VCaP (cell line): ENCODE measurements around the gene CELF5.
"Not testable (repeated sequence)": the region's sequence is repeated elsewhere in the genome, so short reads cannot be mapped to it uniquely, and the experiment has no call there.

Experiments used
- H3K27ac ChIP-seq: fragments of 450-650 bp; 2 replicates; pipeline ENCODE4 v1.5.1; 2017
- TF ChIP-seq, protein P1 (sequence below): fragments of 450-650 bp; conservative IDR thresholded peaks from 2 replicates; pipeline ENCODE4 v1.5.1; 2017; ENCODE audit warnings: mild to moderate bottlenecking, moderate library complexity

Gene CELF5

DNA sequence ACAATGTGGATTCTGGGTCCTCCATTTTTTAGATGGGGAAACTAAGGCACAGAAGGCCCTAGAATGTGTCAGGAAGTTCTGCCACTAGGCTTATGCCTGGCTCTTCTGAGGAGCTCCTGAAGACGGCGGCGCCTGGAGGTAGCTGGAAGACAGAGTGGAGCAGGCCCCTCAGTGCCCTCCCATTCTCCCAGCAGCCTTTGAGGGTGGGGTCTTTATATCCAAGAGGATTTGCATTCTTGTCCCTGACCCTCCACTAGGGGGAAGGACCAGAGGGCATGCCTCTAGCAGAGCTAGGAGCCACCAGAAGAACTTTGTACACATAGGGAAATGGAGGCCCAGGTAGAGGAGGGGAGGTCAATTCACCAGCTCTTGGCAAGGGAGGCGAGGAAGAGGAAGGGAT is 9.4 kb downstream of the CELF5 start:
- TF ChIP-seq, protein P1, sequence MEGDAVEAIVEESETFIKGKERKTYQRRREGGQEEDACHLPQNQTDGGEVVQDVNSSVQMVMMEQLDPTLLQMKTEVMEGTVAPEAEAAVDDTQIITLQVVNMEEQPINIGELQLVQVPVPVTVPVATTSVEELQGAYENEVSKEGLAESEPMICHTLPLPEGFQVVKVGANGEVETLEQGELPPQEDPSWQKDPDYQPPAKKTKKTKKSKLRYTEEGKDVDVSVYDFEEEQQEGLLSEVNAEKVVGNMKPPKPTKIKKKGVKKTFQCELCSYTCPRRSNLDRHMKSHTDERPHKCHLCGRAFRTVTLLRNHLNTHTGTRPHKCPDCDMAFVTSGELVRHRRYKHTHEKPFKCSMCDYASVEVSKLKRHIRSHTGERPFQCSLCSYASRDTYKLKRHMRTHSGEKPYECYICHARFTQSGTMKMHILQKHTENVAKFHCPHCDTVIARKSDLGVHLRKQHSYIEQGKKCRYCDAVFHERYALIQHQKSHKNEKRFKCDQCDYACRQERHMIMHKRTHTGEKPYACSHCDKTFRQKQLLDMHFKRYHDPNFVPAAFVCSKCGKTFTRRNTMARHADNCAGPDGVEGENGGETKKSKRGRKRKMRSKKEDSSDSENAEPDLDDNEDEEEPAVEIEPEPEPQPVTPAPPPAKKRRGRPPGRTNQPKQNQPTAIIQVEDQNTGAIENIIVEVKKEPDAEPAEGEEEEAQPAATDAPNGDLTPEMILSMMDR: no peak
- H3K27ac ChIP-seq: no peak overlapping the region

DNA sequence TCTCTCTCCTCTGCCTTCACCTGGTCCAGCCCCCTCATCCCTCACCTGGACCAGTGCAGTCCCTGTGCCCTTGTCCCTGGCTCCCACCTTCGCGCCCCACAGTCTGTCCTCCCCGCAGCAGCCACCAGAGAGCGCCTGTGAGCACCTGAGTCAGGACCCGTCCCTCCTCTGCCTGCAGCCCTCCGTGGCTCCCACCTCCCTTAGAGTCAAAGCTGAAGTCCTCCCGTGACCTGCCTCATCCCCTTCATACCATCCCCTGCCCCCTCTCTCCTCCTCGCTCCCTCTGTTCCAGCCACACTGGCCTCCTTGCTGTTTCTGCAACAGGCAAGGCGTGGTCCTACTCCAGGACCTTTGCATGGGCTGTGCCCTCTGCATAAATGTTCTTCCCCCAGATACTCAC is 10.3 kb downstream of the CELF5 start:
- H3K27ac ChIP-seq: no peak overlapping the region
- TF ChIP-seq, protein P1: no peak

DNA sequence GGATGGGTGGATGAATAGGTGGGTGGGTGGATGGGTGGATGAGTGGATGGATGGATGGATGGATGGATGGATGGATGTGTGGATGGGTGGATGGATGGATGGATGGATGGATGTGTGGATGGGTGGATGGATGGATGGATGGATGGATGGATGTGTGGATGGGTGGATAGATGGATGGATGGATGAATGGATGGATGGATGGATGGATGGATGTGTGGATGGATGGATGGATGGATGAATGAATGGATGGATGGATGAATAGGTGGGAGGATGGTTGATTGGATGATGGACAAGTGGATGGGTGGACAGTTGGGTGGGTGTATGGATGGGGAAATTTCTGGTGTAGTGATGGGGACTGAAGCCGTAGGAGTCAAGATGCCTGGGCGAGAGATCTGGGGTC is 11.1 kb downstream of the CELF5 start:
- H3K27ac ChIP-seq: not testable (repeated sequence)

DNA sequence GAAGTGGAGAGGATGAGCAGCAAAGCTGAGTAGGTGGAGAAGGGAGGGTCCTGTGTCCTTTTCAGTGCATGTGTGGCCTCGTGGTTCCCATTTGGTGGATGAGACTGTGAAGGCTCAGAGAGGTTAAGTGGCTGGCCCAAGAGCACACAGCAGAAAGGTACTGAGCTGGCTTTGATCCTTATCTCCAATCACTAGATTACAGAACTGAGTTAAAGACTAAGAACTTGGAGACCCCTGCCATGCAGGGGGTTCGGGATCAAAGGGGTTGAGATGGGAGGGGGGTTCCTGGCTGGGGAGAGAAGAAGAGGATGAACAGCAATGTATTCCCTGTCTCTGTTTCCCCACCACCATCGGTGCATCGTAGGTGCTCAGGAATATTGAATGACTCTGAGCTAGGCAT is 11.8 kb downstream of the CELF5 start:
- TF ChIP-seq, protein P1: no peak
- H3K27ac ChIP-seq: no peak overlapping the region

DNA sequence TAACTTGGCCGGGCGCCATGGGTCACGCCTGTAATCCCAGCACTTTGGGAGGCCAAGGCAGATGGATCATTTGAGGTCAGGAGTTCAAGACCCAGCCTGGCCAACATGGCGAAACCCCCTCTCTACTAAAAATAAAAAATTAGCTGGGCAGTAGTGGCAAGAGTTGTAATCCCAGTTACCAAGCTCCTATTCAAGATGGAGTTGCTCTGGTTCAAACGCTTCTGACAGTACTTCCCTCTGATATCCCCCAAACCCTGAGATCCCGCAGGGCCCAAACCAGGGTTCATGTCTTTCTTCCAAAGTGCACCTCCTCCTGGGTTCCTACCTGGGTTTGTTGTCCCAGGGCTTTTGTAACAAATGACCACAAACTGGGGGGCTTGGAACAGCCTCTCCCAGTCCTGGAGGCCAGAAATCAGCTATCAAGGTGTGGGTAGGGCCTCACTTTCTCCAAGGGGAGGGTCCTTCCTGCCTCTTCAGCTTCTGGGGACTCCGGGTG is 13.7 kb downstream of the CELF5 start:
- TF ChIP-seq, protein P1: no peak
- H3K27ac ChIP-seq: no peak overlapping the region

DNA sequence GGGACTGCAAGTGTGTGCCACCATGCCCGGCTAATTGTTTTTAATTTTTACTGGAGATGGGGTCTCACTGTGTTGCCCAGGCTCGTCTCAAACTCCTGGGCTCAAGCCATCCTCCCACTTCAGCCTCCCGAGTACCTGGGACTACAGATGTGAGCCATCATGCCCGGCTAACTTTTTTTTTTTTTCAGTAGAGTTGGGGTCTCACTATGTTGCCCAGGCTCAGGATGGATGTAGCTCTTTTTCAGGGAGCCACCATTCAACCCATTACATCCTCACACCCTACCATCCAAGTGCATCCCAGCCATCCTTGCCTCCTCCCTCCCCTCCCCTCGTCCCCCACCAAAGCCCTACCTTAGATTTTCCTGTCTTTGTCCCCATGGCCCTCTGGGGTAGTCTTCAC is 14.9 kb downstream of the CELF5 start:
- H3K27ac ChIP-seq: no peak overlapping the region
- TF ChIP-seq, protein P1: no peak

DNA sequence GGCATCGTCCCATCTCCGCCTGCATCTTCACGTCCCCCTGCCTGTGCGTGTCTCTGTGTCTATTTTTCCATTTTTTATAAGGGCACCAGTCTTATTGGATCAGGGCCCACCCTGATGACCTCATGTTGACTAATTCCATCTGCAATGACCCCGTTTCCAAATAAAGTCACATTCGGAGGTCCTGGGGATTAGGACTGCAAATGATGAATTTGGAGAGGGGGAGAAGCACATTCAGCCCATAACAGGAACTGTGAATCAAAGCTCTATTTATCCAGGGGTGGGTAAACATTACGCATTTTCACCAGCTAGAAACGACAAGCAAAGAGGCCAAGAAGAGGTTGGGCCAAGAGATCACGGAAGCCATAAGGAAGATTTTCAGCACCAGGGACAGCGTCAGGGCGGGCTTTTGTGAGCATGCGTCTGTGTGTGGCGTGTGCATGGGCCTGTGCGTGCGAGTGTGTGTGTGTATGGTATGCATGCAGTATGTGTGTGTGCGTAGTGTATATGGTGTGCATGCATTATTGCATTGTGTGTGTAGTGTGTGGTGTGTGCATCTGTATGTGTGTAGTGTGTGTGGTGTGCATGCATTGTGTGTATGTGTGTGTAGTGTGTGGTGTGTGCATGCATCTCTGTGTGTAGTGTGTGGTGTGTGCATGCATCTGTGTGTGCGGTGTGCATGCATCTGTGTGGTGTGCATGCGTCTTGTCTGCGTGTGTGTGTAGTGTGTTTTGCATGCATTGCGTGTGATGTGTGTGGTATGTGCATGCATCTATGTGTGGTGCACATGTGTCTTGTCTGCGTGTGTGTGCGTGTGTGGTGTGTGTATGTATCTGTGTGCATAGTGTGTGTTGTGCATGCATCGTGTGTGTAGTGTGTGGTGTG is 19.6 kb downstream of the CELF5 start:
- TF ChIP-seq, protein P1: no peak
- H3K27ac ChIP-seq: peak overlapping the region; percentile 69

DNA sequence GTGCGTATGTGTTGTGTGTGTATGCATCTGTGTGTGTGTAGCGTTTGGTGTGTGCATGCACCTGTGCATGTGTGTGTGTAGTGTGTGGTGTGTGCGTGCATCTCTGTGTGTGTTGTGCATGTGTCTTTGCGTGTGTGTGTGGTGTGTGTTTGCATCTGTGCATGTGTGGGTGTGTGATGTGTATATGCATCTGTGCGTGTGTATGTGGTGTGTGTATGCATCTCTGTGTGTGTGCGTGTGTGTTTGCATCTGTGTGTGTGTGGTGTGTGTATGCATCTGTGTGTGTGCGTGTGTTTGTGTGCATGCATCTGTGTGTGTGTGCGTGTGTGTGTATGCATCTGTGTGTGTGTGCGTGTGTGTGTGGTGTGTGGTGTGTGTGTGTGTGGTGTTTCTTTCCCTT is 20.6 kb downstream of the CELF5 start:
- no peak overlapping the region for H3K27ac ChIP-seq
- TF ChIP-seq, protein P1: no peak
